ENCODE measurements around the gene SLC30A7.

SLC30A7 gene

GRCh38 chr1:100989306-100990077 is 93.6 kb downstream of the SLC30A7 start:
- DNase-seq: no peak

- DNase-seq: no peak
Measured at GRCh38 chr1:100995198-100995988, 99.5 kb downstream of the SLC30A7 start.

GRCh38 chr1:100998426-100998825 is 102.5 kb downstream of the SLC30A7 start:
- no peak for DNase-seq

GRCh38 chr1:101000131-101000873 is 104.4 kb downstream of the SLC30A7 start:
- DNase-seq: no peak

GRCh38 chr1:101002551-101002950 is 106.7 kb downstream of the SLC30A7 start:
- DNase-seq: no peak

GRCh38 chr1:101003012-101003650 is 107.2 kb downstream of the SLC30A7 start:
- DNase-seq: no peak

- no peak for DNase-seq
Measured at GRCh38 chr1:101004061-101004460, 108.2 kb downstream of the SLC30A7 start.

- no peak for DNase-seq
Measured at GRCh38 chr1:101004670-101005069, 108.8 kb downstream of the SLC30A7 start.

- no peak for DNase-seq
Measured at GRCh38 chr1:101005183-101005582, 109.3 kb downstream of the SLC30A7 start.

- no peak for DNase-seq
Measured at GRCh38 chr1:101005871-101006270, 110.0 kb downstream of the SLC30A7 start.

GRCh38 chr1:101006553-101006952 is 110.7 kb downstream of the SLC30A7 start:
- no peak for DNase-seq

GRCh38 chr1:101008229-101008834 is 112.4 kb downstream of the SLC30A7 start:
- no peak for DNase-seq

GRCh38 chr1:101013776-101014175 is 117.9 kb downstream of the SLC30A7 start:
- no peak for DNase-seq

- no peak for DNase-seq
Measured at GRCh38 chr1:101017448-101017847, 121.6 kb downstream of the SLC30A7 start.

- no peak for DNase-seq
Measured at GRCh38 chr1:101022294-101022693, 126.4 kb downstream of the SLC30A7 start.

GRCh38 chr1:101025283-101025656 is 129.4 kb downstream of the SLC30A7 start:
- DNase-seq: no peak

- peak; percentile 97 for DNase-seq
Measured at GRCh38 chr1:101025657-101026429, 130.0 kb downstream of the SLC30A7 start, which contains the start of gene DPH5. Gene DPH5 (minus strand): TSS chr1:101025784. CDS start chr1:101025443, 341 bp downstream.

GRCh38 chr1:101026430-101026788 is 130.5 kb downstream of the SLC30A7 start:
- DNase-seq: no peak

GRCh38 chr1:101027194-101027772 is 131.4 kb downstream of the SLC30A7 start:
- DNase-seq: no peak

GRCh38 chr1:101028466-101028865 is 132.6 kb downstream of the SLC30A7 start:
- no peak for DNase-seq

- no peak for DNase-seq
Measured at GRCh38 chr1:101029184-101029583, 133.3 kb downstream of the SLC30A7 start.

All from retina (tissue), 1 donor.